Right renal pelvis (tissue), 4 donors: ENCODE measurements around the gene TMEM59L. TPM values are rescaled to one million over a fixed set of nuclear protein-coding genes. Genes with fewer than 3 reads are reported as not detected.
"Not testable (repeated sequence)": the region's sequence is repeated elsewhere in the genome, so short reads cannot be mapped to it uniquely, and the experiment has no call there.

Experiments used
- DNase-seq, 4 donors: peaks; one replicate each; pipeline ENCODE4 v3.0.0-alpha.2; 2013; ENCODE audit warnings: low read depth in 4 of 4, low spot score in 3 of 4, missing footprints in 1 of 4
- polyA plus RNA-seq, 4 donors: library from polyadenylated mRNA; unstranded; fragments of 120-200 nt; gene quantifications; one replicate each; pipeline ENCODE4 v1.2.1, GENCODE V29; 2013; ENCODE audit not compliant: insufficient read length in 4 of 4

The TMEM59L gene
- polyA plus RNA-seq, result 1 to 10 TPM; 1.6 to 3.8 (median 3.3) TPM

- no peak for DNase-seq
Observed at GRCh38 chr19:18612772-18613588, at the start of gene TMEM59L. Gene TMEM59L, plus strand, starts transcription at chr19:18612870. Its CDS starts 89 bp downstream, at chr19:18612959.

- DNase-seq, result no peak
Observed at GRCh38 chr19:18566953-18567352, 45.7 kb upstream of the TMEM59L start.

GRCh38 chr19:18568367-18568766 lies 44.3 kb upstream of the TMEM59L start:
- no peak for DNase-seq

- peak; percentile 90 to 97 (median 93) for DNase-seq
Observed at GRCh38 chr19:18571564-18572344, 40.9 kb upstream of the TMEM59L start, which contains the start of gene UBA52. Gene UBA52, plus strand, starts transcription at chr19:18571857. Its CDS starts 1,444 bp downstream, at chr19:18573301.

- no peak for DNase-seq
Observed at GRCh38 chr19:18574691-18575291, 37.9 kb upstream of the TMEM59L start.

GRCh38 chr19:18576383-18576782 lies 36.3 kb upstream of the TMEM59L start:
- DNase-seq, result no peak

GRCh38 chr19:18577365-18577914 lies 35.2 kb upstream of the TMEM59L start:
- no peak for DNase-seq

GRCh38 chr19:18580311-18580710 lies 32.4 kb upstream of the TMEM59L start:
- DNase-seq, result no peak

- no peak for DNase-seq
Observed at GRCh38 chr19:18586306-18586705, 26.4 kb upstream of the TMEM59L start.

- DNase-seq, result no peak
Observed at GRCh38 chr19:18587561-18587960, 25.1 kb upstream of the TMEM59L start.

- DNase-seq, result no peak
Observed at GRCh38 chr19:18587962-18588610, 24.6 kb upstream of the TMEM59L start.

- peak in 3 of 4 donors; percentile 69 to 85 (median 77) for DNase-seq
Observed at GRCh38 chr19:18588611-18589379, 23.9 kb upstream of the TMEM59L start, which contains the start of gene REX1BD. Gene REX1BD, plus strand, starts transcription at chr19:18588798. Its CDS starts 4 bp downstream, at chr19:18588802.

GRCh38 chr19:18589380-18590272 lies 23.0 kb upstream of the TMEM59L start:
- peak in 1 of 4 donors; percentile 54 for DNase-seq

GRCh38 chr19:18590273-18591272 lies 22.1 kb upstream of the TMEM59L start:
- peak in 2 of 4 donors; percentile 66 to 71 for DNase-seq

GRCh38 chr19:18591735-18592385 lies 20.8 kb upstream of the TMEM59L start:
- DNase-seq, result no peak

GRCh38 chr19:18592732-18593131 lies 19.9 kb upstream of the TMEM59L start:
- DNase-seq, result not testable (repeated sequence)
